A549 (cell line): ENCODE measurements around the gene RNF4. TPM values are rescaled to one million over a fixed set of nuclear protein-coding genes. Genes with fewer than 3 reads are reported as not detected.

Source experiments
- ATAC-seq, 2 experiments: fragments of 200-7000 bp in 1 of 2; fragments of >200 bp in 1 of 2; cut with Nextera tagmentation in 1 of 2; cut with Tn5 transposase in 1 of 2; 3 replicates each; pipeline versions ENCODE4 v1.8.0 to v1.9.1; 2018 to 2020; ENCODE audit warnings: mild to moderate bottlenecking in 1 of 2, moderate library complexity in 1 of 2
- CTCF ChIA-PET: fragments of 300-600 bp; sonication (Branson Sonifier 250); formaldehyde crosslinking; extraction: SDS; loops from one replicate; lab custom pipeline; 2021; ENCODE audit warnings: antibody characterized with exemption, inconsistent platforms; lab: Yijun Ruan, JAX
- POLR2A ChIA-PET: fragments of 350-600 bp; formaldehyde crosslinking; extraction: SDS; loops from one replicate; lab custom pipeline; 2021; ENCODE audit warnings: antibody characterized with exemption, inconsistent platforms; lab: Yijun Ruan, JAX
- DNase-seq, 2 experiments: peaks; one replicate each; pipeline versions ENCODE4 v3.0.0 to v3.0.0-alpha.2; 2011 to 2016; ENCODE audit warnings: low read depth in 1 of 2, low spot score in 1 of 2
- FAIRE-seq: peaks from 2 replicates; lab custom pipeline; 2011; peaks lifted over from hg19 to GRCh38; lab: Jason Lieb, UNC
- H3K27ac ChIP-seq, 2 experiments: fragments of >200 bp; sonication (Bioruptor Twin); formaldehyde crosslinking; 3 replicates each; pipeline ENCODE4 v1.5.1; 2016 to 2017
- H3K4me1 ChIP-seq: fragments of >200 bp; sonication (Bioruptor Twin); formaldehyde crosslinking; 3 replicates; pipeline ENCODE4 v1.6.1; 2016
- H3K4me2 ChIP-seq: fragments of >200 bp; sonication (Bioruptor Twin); formaldehyde crosslinking; 3 replicates; pipeline ENCODE4 v1.6.1; 2016
- H3K4me3 ChIP-seq: fragments of >200 bp; sonication (Bioruptor Twin); formaldehyde crosslinking; 3 replicates; pipeline ENCODE4 v1.5.1; 2016
- H3K9me3 ChIP-seq: fragments of >200 bp; sonication (Bioruptor Twin); formaldehyde crosslinking; 3 replicates; pipeline ENCODE4 v1.6.1; 2016
- BHLHE40 ChIP-seq: IDR thresholded peaks from 2 replicates; pipeline ENCODE4 v1.6.1; 2012; ENCODE audit warnings: low read depth, low read length, inconsistent platforms
- CBX2 ChIP-seq: fragments of 200-600 bp; sonication (generic); IDR thresholded peaks from 2 replicates; pipeline ENCODE4 v1.6.1; 2016; ENCODE audit warnings: low read depth, mild to moderate bottlenecking, borderline replicate concordance
- FOSB ChIP-seq: fragments of 250-450 bp; sonication (Bioruptor Pico); IDR thresholded peaks from 2 replicates; pipeline ENCODE4 v1.5.0; 2020; ENCODE audit warnings: mild to moderate bottlenecking, moderate library complexity
- HDAC2 ChIP-seq: fragments of 200-600 bp; sonication (generic); IDR thresholded peaks from 2 replicates; pipeline ENCODE4 v1.6.1; 2016
- HOXA7 ChIP-seq: fragments of 250-450 bp; sonication (Bioruptor Pico); IDR thresholded peaks from 2 replicates; pipeline ENCODE4 v1.5.0; 2020; ENCODE audit warnings: mild to moderate bottlenecking, moderate library complexity
- JUN ChIP-seq, 2 experiments: fragments of >200 bp; sonication (Bioruptor Twin); formaldehyde crosslinking; IDR thresholded peaks; 2 replicates in 1 of 2; 3 replicates in 1 of 2; pipeline ENCODE4 v1.6.1; 2016 to 2017
- MAFK ChIP-seq: fragments of 450-650 bp; IDR thresholded peaks from 2 replicates; pipeline ENCODE4 v1.6.1; 2014; ENCODE audit not compliant: partially characterized antibody
- NPAS2 ChIP-seq: fragments of 250-450 bp; sonication (Bioruptor Pico); IDR thresholded peaks from 2 replicates; pipeline ENCODE4 v1.8.0; 2022; ENCODE audit warnings: mild to moderate bottlenecking, moderate library complexity, borderline replicate concordance
- RCOR1 ChIP-seq: fragments of 150-350 bp; IDR thresholded peaks from 2 replicates; pipeline ENCODE4 v1.6.1; 2014; ENCODE audit warnings: antibody characterized with exemption, low read length, low read depth
- REST ChIP-seq: fragments of 200-600 bp; sonication (generic); IDR thresholded peaks from 2 replicates; pipeline ENCODE4 v1.6.1; 2016; ENCODE audit warnings: antibody characterized with exemption, mild to moderate bottlenecking, moderate library complexity
- RFX5 ChIP-seq: fragments of 450-650 bp; IDR thresholded peaks from 2 replicates; pipeline ENCODE4 v1.7.1; 2014; ENCODE audit warnings: antibody characterized with exemption, mild to moderate bottlenecking, moderate library complexity
- RNF2 ChIP-seq: fragments of 200-600 bp; sonication (generic); IDR thresholded peaks from 2 replicates; pipeline ENCODE4 v1.6.1; 2016; ENCODE audit warnings: low read depth, mild to moderate bottlenecking, antibody characterized with exemption, moderate library complexity, borderline replicate concordance
- WGBS: methylation state at CpG from one replicate; pipeline ENCODE4 v1.1.6; 2017; ENCODE audit errors: missing lambda C conversion rate; 5-methylcytosine and 5-hydroxymethylcytosine counted together
- polyA plus RNA-seq, 4 experiments: library from polyadenylated mRNA; depleted of rRNA in 3 of 4; stranded (reverse); fragments of >200 nt; fragmentation: RNase III in 1 of 4; extraction: RNeasy Plus Mini Kit Qiagen cat#74134 plus additional on column Dnase treatment in 1 of 4; gene quantifications; 2 replicates in 3 of 4; 3 replicates in 1 of 4; pipeline ENCODE4 v1.2.3, GENCODE V29; 2011 to 2017
- TF ChIP-seq, protein P1 (sequence below): fragments of 250-450 bp; sonication (Bioruptor Pico); IDR thresholded peaks from 2 replicates; pipeline ENCODE4 v1.5.0; 2020; ENCODE audit warnings: low read depth, mild to moderate bottlenecking, moderate library complexity
- TF ChIP-seq, protein P2 (sequence below): IDR thresholded peaks from 2 replicates; pipeline ENCODE4 v1.6.1; 2012
- TF ChIP-seq, protein P3 (sequence below): fragments of 450-650 bp; IDR thresholded peaks from 2 replicates; pipeline ENCODE4 v1.6.1; 2014; ENCODE audit warnings: antibody characterized with exemption

RNF4 gene
- polyA plus RNA-seq, 2 of the 4 experiments (the other 2 are of a cell fraction), result 65.8 to 93.5 TPM

GRCh38 chr4:2526559-2526958, 57.7 kb downstream of the RNF4 start:
- no peak for ATAC-seq
- H3K9me3 ChIP-seq, result no peaks in the 10 kb centered on the region
- DNase-seq, result no peak
- H3K4me3 ChIP-seq, result no peak overlapping the region
- ChIA-PET POLR2A (no interaction called here), CTCF (no interaction called here)
- no peaks in the 10 kb centered on the region for H3K4me1 ChIP-seq
- no peak overlapping the region for H3K4me2 ChIP-seq
- H3K27ac ChIP-seq, result no peak overlapping the region
- FAIRE-seq, result no peak
- 86% methylated on average over 9 of the region's 9 CpGs for WGBS
- TF ChIP-seq RCOR1 (no peak), HOXA7 (CRISPR knock-in tag) (no peak), CBX2 (no peak), RNF2 (no peak), MAFK (no peak), FOSB (no peak)
- TF ChIP-seq, protein P1, sequence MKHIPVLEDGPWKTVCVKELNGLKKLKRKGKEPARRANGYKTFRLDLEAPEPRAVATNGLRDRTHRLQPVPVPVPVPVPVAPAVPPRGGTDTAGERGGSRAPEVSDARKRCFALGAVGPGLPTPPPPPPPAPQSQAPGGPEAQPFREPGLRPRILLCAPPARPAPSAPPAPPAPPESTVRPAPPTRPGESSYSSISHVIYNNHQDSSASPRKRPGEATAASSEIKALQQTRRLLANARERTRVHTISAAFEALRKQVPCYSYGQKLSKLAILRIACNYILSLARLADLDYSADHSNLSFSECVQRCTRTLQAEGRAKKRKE (CRISPR knock-in tag), result no peak

- peak overlapping the region; percentile 75 for H3K4me3 ChIP-seq
- H3K4me2 ChIP-seq, result peak overlapping the region; percentile 98
- WGBS, result 77% methylated on average over 5 of the region's 5 CpGs
- POLR2A ChIA-PET, result interaction anchor here (1.7 kb wide), 1 partner anchor 273 kb away, joined by 6 read pairs; the partner anchor contains the start of gene MXD4
- TF ChIP-seq, protein P2, sequence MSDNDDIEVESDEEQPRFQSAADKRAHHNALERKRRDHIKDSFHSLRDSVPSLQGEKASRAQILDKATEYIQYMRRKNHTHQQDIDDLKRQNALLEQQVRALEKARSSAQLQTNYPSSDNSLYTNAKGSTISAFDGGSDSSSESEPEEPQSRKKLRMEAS, result no peak
- TF ChIP-seq, protein P3, sequence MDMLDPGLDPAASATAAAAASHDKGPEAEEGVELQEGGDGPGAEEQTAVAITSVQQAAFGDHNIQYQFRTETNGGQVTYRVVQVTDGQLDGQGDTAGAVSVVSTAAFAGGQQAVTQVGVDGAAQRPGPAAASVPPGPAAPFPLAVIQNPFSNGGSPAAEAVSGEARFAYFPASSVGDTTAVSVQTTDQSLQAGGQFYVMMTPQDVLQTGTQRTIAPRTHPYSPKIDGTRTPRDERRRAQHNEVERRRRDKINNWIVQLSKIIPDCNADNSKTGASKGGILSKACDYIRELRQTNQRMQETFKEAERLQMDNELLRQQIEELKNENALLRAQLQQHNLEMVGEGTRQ, result no peak
- TF ChIP-seq HDAC2 (no peak), BHLHE40 (no peak), JUN (IDR thresholded peaks at IDR 0.05) (no peak), RFX5 (no peak), NPAS2 (CRISPR knock-in tag) (no peak), REST (no peak)
- TF ChIP-seq, protein P1 (CRISPR knock-in tag), result no peak
- TF ChIP-seq, all 56 proteins: peak for 0
- CTCF ChIA-PET, result interaction anchor here (1.5 kb wide), 1 partner anchor 12 kb away, joined by 5 read pairs; no protein-coding TSS in a partner anchor
- DNase-seq, result peak in 1 of 2 experiments; percentile 12
- Histone ChIP-seq H3K9me3 (no peaks in the 10 kb centered on the region), H3K4me1 (peaks cover 19% of the 10 kb centered on the region; the same call in 2 of the 3 replicates), H3K27ac (peak overlapping the region; percentile 93 to 99)
- no peak for ATAC-seq
- no peak for FAIRE-seq
These were observed 66.0 kb downstream of the RNF4 start for GRCh38 chr4:2534904-2535375.
